Cardiac fibroblast (primary cell): ENCODE results near the gene IL1R2.

Source experiments
- DNase-seq, 2 donors: peaks; one replicate each; pipeline versions ENCODE4 v3.0.0 to v3.0.0-alpha.2; 2010; ENCODE audit warnings: low read depth in 2 of 2
- H3K4me3 ChIP-seq, 2 donors: replicated peaks in 1 of 2; 1 replicate in 1 of 2; 2 replicates in 1 of 2; pipeline ENCODE4 v1.5.1; 2011; ENCODE audit warnings: low read depth in 2 of 2, low read length in 2 of 2, mild to moderate bottlenecking in 2 of 2, moderate library complexity in 1 of 2
- TF ChIP-seq, protein P1 (sequence below): IDR thresholded peaks from one replicate; pipeline ENCODE4 v1.5.1; 2011; ENCODE audit warnings: low read depth, mild to moderate bottlenecking, low read length, inconsistent platforms

IL1R2 gene

DNA sequence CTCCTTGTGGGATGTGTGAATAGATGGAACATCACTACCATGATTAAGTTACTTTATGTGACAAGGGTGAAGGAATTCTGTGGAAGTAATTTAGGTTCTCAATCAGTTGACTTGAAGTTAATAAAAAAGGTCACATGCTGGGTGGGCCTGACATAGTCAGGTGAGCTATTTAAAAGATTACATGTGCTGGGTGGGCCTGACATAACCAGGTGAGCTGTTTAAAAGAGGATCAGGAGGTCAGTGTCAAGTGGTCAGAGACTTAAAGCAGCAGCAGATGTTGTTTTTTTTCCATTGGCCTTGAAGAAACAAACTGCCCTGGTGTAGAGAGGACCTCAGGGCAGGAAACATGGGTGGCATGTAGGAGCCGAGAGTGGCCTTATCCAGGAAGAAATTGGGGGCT is 3.3 kb downstream of the IL1R2 start:
- DNase-seq = no peak
- H3K4me3 ChIP-seq = no peak overlapping the region
- TF ChIP-seq, protein P1, sequence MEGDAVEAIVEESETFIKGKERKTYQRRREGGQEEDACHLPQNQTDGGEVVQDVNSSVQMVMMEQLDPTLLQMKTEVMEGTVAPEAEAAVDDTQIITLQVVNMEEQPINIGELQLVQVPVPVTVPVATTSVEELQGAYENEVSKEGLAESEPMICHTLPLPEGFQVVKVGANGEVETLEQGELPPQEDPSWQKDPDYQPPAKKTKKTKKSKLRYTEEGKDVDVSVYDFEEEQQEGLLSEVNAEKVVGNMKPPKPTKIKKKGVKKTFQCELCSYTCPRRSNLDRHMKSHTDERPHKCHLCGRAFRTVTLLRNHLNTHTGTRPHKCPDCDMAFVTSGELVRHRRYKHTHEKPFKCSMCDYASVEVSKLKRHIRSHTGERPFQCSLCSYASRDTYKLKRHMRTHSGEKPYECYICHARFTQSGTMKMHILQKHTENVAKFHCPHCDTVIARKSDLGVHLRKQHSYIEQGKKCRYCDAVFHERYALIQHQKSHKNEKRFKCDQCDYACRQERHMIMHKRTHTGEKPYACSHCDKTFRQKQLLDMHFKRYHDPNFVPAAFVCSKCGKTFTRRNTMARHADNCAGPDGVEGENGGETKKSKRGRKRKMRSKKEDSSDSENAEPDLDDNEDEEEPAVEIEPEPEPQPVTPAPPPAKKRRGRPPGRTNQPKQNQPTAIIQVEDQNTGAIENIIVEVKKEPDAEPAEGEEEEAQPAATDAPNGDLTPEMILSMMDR = no peak

DNA sequence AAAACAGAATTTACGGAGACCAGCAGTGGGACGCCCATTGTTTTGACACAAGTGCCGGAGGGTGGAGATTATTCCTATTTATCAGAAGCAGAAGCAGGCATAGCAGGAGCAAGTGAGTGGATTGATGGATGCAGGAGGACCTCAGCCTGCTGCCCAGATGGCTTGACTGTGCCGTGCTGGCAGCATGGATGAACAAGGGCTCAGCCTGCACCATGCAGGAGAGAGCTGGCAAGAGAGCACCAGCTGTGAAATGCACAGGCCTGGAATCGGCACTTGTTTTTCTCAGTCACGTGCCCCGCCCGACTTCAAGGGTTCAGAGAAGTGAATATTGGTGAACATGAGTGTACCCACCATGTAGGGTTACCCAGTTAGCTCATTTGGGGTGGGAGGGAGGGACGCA is 4.0 kb downstream of the IL1R2 start:
- H3K4me3 ChIP-seq = no peak overlapping the region
- TF ChIP-seq, protein P1 = no peak
- DNase-seq = no peak

DNA sequence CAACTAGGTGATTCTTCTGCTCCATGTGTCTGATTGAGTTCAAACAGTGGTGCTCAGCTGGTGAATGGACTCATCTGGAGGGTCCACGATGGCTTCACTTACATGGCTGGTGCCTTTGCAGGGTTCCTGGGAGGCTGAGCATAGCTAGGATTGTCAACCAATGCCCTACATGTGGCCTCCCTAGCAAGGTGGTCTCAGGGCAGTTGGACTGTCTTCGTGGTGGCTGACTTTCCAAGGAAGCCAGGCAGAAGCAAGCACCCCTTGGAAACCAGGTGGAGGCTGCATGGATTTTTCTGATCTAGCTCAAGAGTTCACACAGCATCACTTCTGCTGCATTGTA is 6.8 kb downstream of the IL1R2 start:
- TF ChIP-seq, protein P1 = no peak
- DNase-seq = no peak
- H3K4me3 ChIP-seq = no peak overlapping the region

DNA sequence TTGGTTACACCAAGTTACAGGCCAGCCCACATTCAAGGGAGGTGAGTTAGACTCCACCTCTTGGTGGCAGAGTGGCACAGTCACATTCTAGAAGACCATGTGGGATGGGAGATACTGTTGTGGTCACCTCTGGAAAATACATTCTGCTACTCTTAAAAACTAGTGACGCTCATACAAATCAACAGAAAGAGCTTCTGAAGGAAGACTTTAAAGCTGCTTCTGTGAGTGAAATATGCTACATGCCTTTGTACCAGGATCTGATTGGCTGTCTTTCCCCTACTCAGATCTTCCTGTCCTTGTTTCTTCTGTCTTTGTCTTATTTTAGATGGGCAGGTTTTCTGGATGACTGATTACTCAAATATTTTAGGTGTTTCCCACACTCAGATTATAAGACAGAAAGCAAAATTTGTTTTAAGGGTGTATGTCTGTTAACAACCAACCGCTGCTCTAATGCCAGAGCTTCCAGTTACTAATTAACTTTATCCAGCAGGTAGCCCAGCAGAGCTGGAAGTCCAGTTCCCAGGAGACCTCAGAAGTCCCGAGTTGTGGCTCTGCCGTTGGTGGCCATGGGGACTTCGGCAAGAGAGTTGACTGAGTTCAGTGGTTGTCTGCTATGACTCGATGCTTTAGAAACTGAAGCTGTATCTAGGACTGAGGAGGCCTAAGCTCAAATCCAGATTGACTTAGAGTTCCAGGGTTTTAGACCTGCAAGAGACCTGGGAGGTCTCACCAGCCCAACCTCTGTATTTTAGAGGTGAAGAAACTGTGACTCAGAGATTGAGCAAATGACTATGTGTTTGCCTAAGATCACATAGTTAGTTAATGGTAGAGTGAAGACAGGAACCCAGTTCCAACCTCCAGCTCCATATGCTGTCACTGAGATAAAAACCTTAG is 7.4 kb downstream of the IL1R2 start:
- H3K4me3 ChIP-seq = no peak overlapping the region
- TF ChIP-seq, protein P1 = no peak
- peak; percentile 44 to 49 for DNase-seq

DNA sequence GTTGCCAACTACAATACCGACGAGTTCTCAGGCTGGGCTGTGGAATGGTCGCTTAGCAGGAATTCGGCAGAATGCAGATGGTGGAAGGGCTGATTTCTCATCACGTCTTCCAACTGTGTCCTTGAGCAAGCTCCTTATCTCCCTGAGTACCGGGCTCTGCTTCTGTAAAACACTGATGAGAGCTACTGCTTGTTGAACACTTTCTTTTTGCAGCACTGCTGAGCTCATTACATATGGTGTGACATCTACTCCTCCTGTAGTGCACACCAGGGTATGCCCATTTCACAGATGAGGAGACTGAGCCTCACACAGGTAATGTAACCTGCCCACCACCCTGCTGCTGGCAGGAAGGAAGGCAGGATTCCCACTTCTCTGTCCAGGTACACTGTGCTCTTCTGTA is 8.3 kb downstream of the IL1R2 start:
- peak in 1 of 2 donors; percentile 37 for DNase-seq
- TF ChIP-seq, protein P1 = no peak
- H3K4me3 ChIP-seq = no peak overlapping the region

DNA sequence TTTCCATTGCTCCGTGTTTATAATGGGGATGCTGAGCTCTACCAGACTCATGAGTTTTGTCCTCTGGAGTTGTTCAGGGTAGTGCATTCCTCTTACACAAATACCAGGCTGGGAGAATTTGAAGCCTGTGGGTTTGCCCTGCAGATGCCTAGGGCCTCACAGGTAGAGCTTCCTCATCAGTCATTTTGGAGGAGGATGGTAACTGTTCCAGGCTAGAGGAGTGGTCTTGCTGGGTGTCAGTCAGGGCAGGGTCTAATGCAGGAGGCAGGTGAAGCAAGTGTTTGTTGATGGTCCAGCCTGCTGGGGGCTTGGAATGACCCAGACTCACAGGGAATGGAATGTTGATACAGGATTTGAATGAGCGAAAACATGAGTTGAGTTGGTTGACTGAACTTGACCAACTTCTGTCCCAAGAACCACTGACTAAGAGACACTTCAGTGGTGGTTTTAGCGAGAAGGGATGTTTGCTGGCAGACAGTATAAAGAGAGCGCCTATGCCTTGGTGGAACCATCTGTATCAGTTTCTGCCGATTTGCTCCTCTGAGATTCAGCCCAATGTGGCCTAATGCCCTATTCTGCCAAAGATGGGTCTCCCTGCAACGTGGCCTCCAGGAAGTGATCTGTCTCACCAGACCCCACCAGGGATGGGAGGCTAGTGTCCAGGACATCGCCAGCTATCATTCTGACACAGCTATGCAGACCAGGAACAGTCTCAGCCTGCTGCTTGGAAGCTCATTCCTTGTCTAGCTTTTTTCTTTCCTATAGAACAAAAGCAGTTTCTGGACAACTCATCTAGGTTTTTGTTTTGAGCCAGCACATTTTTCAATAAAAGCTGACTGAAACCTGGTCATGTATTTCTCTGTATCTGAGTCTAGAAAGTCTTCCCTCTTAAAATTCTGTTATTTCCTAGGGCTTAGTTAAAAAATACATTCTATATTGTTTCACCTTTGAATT is 9.3 kb downstream of the IL1R2 start:
- TF ChIP-seq, protein P1 = no peak
- H3K4me3 ChIP-seq = no peak overlapping the region
- no peak for DNase-seq
